ENCODE measurements around the gene HNRNPA2B1.
"Not testable (repeated sequence)": the region's sequence is repeated elsewhere in the genome, so short reads cannot be mapped to it uniquely, and the experiment has no call there.

HNRNPA2B1 gene

DNA sequence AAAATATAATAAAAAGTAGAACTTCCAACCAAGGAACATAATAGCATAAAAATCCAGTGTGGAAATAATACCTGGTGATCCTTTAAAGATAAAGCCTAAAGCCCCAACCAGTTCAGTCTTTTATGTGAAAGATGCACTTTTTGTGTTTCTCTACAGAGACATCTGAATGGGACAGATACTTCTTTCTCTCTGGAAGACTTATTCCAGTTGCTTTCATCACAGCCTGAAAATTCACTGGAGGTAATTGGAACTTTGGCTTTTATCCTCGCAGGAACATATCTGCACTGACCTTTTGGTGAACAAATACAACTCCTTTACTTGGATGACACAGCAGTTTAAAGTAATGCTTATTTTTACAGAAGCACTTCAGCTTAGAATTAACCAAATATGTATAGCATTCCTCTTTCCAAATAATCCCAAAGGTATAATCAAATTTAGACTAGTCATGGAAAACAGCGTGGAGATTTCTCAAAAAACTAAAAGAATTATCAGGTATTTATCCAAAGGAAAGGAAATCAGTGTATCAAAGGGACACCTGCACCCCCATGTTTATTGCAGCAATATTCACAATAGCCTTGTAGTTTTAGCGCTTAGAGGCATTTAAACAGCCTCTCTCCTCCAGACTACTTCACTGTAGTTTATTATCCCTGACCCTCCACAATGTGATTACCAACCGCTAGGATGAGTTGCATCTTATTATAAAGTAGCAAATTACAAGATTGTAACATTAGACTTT, 16.8 kb downstream of the HNRNPA2B1 start:
- no peak for DNase-seq

DNA sequence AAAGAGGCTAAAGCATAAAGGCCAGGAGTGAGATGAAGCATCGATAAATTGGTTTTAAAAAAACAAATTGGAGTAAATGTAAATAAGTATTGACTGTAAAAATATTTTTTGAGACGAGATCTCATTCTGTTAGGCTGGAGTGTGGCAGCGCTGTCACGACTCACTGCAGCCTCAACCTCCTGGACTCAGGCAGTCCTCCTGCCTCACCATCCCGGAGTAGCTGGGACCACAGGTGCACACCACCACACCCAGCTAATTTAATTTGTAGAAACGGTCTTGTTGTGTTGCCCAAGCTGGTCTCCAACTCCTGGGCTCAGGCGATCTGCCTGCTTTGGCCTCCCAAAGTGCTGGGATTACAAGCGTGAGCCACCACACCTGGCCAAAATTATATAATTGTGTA, 17.8 kb downstream of the HNRNPA2B1 start:
- no peak for DNase-seq

DNA sequence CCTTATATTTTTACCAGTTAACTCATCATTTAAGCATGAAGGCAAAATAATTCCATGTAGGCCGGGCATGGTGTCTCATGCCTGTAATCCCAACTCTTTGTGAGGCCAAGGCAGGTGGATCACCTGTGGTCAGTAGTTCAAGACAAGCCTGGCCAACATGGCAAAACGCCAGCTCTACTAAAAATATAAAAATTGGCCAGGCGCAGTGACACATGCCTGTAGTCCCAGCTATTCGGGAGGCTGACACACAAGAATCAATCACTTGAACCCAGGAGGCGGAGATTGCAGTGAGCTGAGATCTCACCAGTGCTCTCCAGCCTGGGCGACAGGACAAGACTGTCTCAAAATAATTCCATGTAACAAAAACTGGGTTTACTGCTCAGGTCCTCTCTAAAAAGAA, 18.3 kb downstream of the HNRNPA2B1 start:
- DNase-seq = no peak

DNA sequence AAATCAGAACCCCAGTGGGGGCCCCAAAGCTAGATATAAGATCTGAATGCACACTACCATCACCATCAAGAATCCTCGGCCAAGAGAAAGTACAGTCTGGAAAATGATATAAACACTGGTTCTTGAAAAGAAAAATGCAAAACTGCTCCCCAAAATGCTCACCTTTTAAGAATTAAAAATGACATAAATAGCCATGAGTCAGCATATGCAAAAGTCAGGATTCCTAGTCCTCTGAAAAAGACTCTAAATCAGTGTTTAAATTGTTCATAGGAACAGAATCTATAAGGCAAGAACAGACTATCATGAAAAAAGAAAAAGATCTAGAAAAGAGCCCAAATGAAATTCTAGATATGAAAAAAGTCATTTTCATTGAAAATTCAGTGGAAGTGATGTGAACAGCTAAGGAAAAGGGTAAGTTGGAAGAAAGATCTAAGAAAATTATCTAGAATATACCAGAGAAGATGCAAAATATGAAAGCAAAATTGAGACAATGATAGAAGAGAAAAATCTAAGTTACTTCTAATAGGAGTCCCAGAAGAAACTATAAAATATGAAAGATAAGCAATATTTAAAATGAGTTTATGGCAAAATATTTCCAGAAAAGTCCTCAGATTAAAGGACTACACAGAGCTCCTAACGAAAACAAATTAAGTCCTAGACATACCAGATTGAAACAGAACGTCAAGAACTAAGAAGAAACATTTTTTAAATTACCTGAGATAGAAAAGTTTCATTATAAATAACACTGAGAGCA, 18.9 kb downstream of the HNRNPA2B1 start:
- DNase-seq = no peak

DNA sequence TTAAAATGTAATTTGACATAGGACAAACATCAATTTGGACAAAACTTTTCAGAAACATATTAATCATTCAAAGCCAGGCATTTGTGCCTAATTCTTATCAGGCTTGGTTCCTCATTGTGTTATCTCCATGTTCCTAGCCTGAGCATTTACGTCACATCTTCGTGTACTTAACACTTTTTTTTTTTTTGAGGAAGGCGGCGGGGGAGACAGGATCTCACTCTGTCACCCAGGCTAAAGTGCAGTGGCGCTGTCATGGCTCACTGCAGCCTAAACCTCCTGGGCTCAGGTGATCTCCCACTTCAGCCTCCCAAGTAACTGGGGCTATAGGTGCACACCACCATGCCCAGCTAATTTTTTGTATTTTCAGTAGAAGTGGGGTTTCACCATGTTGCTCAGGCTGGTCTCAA, 19.8 kb downstream of the HNRNPA2B1 start:
- no peak for DNase-seq

DNA sequence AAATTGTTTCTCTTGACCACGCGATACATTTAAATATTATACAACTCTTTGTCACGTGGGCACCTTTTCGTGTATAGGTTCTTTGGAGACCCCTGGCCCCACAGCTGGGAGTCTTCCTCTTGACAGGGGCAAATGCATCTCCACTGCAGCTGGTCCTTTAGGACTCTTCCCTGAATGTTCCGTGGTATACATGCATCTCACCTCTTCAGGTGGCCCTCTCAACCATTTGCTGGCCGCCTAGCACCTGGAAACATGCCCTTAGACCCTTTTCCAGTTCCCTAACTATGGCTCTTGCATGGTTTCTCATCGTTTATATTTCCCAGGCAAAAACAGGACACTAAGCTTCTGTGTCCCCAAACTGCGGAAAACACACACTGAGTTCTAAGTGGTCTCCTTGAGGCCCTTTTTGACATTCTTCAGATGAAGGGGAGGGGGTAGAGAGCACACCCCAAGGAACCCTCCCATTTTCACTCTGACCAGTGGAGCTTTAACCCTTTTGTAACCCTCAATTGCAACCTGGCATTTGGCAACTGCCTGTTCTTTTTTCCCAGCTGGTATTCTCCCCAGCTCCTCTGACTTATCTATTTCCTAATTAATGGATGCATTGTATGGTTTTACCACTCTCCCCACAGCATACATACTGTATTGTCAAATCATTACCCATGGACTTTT, 20.6 kb downstream of the HNRNPA2B1 start:
- no peak for DNase-seq

DNA sequence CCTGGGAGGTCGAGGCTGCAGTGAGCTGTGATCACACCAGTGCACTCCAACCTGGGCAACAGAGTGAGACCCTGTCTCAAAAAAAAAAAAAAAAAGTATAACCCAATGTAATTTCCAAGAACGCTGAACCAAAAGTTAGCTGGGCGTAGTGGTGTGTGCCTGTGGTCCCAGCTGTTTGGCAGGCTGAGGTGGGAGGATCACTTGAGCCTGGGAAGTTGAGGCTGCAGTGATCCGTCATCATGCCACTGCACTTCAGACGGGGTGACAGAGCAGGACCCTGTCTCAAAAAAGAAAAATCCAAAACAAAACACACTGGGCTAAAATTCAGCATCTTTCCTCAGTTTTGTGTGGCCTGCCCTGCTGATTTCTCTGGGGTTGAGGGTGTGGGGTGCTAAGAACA, 21.1 kb downstream of the HNRNPA2B1 start:
- DNase-seq = no peak

DNA sequence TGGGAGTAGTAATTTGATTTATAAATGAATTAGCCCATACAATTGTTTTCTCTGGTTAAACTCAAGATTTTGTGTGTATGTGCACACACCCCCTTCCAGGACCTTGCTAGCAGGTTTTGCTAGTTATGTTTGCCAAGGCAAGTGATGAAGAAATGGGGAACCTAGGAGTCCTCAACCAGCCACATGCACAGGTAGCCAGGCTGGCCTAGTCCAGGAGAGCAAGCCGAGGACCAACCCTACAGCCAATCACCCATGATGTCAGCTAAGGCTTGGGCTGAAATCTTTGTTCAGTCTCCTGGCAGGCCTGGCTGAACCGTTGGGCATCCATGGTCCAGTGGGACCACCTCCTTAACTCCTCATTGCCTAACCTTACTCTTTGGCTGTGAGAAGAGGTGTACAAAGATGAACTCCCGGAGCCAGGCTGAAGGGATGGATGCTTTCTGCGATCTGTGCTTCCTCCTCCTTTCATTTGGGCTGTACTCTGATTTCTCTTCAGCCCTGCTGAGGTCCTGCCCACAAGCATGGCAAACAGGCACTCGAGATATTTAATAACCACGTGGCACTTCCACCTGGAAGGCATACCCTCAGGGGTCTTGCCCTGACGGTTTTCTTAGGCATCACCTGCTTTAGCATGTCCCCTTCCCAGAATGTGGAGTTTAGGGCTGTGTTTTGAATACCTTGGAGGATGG, 22.1 kb downstream of the HNRNPA2B1 start:
- no peak for DNase-seq

DNA sequence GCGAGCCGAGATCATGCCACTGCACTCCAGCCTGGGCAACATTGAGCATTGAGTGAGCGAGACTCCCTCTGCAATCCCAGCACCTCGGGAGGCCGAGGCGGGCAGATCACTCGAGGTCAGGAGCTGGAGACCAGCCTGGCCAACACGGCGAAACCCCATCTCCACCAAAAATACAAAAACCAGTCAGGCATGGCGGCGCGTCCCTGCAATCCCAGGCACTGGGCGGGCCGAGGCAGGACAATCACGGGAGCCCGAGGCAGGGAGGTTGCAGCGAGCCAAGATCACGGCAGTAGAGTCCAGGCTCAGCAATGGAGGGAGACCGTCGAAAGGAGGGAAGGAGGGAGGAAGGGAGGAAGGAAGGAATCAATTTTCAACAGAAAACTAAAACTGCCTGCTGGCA, 23.3 kb downstream of the HNRNPA2B1 start:
- not testable (repeated sequence) for DNase-seq

DNA sequence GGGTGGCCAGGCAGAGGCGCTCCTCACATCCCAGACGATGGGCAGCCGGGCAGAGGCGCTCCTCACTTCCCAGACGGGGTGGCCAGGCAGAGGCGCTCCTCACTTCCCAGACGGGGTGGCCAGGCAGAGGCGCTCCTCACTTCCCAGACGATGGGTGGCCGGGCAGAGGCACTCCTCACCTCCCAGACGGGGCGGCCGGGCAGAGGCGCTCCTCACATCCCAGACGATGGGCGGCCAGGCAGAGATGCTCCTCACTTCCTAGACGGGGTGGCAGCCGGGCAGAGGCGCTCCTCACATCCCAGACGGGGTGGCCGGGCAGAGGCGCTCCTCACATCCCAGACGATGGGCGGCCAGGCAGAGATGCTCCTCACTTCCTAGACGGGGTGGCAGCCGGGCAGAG, 23.9 kb downstream of the HNRNPA2B1 start:
- DNase-seq = not testable (repeated sequence)

DNA sequence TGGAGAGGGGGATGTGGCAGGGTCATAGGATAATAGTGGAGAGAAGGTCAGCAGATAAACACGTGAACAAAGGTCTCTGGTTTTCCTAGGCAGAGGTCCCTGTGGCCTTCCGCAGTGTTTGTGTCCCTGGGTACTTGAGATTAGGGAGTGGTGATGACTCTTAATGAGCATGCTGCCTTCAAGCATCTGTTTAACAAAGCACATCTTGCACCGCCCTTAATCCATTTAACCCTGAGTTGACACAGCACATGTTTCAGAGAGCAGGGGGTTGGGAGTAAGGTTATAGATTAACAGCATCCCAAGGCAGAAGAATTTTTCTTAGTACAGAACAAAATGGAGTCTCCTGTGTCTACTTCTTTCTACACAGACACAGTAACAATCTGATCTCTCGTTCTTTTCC, 24.6 kb downstream of the HNRNPA2B1 start:
- DNase-seq = not testable (repeated sequence)

DNA sequence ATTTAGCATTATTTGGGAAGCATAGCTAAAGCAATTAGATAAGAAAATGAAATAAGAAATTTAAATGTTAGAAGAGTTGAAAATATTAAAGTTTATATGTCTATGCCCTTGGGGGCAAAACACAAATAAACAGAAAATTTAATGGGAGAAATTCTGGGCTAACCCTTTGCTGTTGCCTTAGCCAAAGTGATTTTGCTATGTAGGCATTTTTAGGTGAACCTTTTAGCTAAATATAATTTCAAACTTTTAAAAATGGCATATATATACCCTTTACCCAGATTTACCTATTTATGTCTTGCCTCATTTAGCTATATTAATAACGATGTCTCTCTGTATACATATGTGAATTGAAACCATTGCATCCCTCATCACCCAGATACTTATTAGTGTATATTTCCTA, 28.5 kb downstream of the HNRNPA2B1 start:
- no peak for DNase-seq

DNA sequence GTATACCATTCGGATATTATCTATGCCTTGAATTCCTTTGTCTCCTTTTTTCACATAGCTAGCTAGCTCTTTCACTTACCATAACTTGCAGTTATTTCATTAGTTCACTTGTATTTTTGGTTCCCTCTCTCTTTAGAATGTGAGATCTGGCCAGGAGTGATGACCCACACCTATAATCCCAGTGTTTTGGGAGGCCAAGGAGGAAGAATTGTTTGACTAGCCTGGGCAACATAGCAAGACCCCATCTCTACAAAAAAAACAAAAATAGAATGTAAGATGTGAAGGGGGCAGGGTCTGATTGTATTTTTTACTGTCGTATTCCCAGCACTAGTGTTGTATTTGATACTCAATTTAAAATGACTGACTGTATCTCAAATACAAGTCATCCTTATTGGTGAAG, 28.9 kb downstream of the HNRNPA2B1 start:
- DNase-seq = no peak

DNA sequence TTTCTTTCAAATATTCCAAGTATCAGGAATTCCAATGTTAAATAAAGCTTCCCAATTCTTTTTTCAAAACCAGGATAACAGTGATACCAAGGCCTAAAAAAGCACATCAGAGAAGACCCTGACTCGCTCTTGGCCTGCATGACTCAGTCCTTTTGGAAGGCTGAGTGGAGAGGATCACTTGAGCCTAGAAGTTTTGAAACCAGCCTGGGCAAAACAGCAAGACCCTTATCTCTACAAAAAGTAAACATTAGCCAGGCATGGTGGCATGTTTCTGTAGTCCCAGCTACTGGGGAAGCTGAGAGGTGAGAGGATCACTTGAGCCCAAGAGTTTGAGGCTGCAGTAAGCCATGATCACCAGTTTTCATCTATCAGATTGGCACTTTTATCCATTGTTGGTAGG, 29.9 kb downstream of the HNRNPA2B1 start:
- no peak for DNase-seq

DNA sequence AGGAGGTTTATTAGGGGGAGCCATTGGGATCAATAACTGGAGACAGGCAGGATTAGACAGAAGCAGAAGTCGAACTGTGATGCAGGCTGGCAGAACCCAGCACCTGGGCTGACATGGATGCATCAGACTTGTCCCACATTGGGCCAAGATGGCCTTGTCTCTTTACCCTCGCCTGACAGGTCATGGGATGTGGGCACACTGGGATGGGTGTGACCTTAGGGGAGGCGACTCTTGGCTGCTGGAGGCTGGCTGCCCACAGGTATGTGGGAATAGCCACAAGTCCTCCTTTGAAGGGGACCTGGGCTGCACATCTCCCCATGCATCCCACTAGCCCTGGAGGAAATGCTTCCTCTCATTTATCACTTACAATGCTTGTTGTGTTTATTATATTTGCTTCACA, 31.3 kb downstream of the HNRNPA2B1 start:
- DNase-seq = no peak

DNA sequence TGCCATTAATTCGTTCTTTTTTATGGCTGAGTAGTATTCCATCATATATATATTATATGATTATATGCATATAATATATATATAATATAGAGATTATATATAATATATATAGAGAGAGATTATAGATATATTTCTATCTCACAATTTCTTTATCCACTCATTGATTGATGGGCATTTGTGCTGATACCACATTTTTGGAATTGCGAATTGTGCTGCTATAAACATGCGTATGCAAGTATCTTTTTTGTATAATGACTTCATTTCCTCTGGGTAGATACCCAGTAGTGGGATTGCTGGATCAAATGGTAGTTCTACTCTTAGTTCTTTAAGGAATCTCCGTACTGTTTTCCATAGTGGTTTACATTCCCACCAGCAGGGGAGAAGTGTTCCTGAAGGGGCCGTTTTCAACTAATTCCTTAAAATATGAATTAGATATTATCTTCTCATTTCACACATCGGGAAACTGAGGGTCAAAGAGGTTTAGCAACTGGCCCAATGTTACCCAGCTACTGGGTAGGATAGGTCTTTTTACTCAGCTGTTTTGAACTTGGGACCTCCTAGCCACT, 32.0 kb downstream of the HNRNPA2B1 start:
- DNase-seq = no peak

DNA sequence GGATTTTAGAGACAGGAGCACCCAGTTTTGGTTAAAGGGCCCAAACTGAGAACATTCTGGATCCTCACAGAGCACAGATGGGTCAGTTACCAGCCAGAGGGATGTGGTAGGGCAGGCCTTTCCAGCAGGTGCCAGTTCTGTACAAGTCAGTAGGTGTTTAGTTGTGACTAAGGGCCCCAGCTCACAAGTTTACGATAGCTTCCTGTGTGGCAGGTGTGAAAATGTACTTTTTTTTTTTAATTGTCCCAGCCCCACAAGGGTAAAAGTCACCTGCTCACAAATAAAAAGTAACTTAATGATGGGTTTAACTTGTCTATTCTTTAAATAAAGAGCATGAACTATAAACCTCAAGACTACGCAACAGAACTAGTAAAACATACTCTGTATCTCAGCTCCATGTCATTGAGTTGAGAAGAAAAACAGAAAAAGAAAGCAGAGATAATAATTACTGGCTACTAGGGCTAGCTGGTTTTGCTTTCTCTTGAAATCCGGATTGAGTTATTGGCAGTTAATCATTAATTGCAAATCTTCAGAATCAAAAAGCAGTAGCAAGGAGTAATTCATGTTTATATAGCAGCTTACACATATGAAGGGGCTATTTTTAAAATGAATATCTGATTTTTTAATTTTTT, 33.1 kb downstream of the HNRNPA2B1 start:
- DNase-seq = no peak

DNA sequence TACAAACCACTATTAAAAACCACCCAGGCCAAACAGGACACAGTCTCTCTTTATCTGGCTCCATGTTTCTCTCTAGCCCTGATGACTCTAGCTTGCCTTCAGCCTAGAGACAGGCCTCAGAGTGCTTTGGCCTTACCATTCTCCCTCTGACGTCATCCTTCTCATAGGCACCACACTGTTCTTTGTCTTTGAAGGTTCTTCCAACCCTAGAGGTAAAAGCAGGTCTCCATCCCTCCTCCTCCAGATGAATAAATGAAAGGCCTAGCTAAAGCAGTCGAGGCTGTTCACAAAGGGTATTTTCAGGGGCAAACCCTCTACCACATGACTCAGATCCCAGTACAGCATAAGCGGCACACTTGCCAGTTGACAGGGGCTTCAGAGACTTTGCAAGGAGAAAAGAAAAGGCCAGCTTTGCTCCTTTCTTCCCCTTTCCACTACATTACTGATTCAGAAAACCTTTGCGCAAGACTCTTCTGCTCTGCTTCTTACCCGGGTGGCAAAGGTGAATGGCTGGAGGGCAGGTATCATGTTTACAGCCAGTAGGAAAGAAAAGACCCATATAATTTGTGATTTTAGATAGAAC, 33.8 kb downstream of the HNRNPA2B1 start:
- no peak for DNase-seq

DNA sequence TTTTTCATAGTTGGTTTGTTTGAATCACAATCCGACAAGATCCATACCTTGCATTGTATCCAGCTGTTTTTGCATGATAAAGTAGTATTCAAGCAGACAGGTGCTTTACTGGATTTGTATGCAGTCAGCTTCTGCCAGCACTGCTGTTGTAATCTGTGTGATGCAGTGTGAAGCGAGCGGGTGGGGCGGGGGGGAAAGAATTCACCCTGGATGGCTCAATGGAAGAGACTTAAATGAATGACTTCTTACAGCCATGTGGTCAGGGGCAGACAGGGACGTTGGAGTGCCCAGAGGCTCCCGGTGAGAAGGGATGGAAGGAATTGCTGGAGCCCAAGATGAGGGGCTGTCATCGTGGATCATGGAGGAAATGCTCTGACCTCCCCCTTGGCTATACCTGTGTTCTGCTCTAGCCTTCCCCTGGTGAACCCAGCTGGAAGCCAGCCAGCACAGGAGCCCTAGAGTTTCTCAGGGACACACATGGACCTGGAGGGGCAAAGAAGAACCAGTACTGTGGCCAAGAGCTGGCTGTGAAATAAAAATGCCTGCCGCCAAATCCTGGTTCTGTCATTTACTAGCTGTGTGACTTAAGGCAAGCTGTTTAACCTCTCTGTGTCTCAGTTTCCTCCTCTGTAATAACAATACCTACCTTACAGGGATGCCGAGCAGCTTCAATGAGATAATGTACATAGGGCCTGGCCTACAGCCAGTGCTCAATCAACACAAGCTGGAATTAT, 34.4 kb downstream of the HNRNPA2B1 start:
- no peak for DNase-seq

DNA sequence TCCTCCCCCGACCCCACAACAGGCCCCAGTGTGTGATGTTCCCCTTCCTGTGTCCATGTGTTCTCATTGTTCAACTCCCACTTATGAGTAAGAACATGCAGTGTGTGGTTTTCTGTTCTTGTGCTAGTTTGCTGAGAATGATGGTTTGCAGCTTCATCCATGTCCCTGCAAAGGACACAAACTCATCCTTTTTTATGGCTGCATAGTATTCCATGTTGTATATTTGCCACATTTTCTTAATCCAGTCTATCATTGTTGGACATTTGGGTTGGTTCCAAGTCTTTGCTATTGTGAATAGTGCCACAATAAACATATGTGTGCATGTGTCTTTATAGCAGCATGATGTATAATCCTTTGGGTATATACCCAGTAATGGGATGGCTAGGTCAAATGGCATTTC, 36.7 kb downstream of the HNRNPA2B1 start:
- DNase-seq = not testable (repeated sequence)

DNA sequence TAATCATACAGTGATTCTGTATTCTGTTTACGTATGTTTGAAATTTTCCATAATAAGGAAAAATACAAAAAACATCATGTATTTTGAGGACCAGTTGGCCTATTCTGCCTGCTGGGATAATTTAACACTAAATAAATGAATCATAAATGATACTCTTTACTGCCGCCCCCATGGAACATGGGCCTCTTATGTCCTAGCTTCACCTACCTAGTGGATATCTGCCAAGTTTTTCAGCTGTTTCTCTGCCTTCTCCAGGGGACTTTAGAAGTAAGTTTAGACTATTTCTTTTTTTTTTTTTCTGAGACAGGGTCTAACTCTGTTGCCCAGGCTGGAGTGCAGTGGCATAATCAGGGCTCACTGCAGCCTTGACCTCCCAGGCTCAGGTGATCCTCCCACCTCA, 38.1 kb downstream of the HNRNPA2B1 start:
- no peak for DNase-seq
